ENCODE data around the gene ZNF609. TPM values are rescaled to one million over a fixed set of nuclear protein-coding genes. Genes with fewer than 3 reads are reported as not detected.

Gene ZNF609
- total and polyA plus RNA-seq, 3 donors from 2014 or later = 48.7 to 75.8 (median 60.5) TPM

DNA sequence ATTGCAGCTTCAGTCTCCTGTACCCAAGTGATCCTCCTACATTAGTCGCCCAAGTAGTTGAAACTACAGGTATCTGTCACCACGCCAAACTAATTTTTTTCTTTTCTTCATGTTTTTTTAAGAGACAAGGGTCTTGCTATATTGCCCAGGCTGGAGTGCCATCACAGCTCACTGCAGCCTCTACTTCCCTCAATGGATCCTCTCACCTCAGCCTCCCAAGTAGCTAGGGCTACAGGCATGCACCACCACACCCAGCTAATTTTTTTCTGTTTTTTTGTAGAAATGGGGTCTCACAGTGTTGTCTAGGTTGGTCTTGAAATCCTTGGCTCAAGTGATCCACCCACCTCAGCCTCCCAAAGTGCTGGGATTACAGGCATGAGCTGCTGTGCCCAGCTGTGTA is 89.5 kb downstream of the ZNF609 start:
- intact Hi-C loops (cut with DNase I; ENCODE audit: low total_unique reads) = no loop called here
- WGBS, 2 donors = 98% methylated on average over 2 of the region's 2 CpGs
- H3K9me3 ChIP-seq = no peaks in the 10 kb centered on the region
- H3K4me3 ChIP-seq = no peak overlapping the region
- no peak for TF ChIP-seq POLR2A (IDR thresholded peaks at IDR 0.05)
- TF ChIP-seq, protein P1, sequence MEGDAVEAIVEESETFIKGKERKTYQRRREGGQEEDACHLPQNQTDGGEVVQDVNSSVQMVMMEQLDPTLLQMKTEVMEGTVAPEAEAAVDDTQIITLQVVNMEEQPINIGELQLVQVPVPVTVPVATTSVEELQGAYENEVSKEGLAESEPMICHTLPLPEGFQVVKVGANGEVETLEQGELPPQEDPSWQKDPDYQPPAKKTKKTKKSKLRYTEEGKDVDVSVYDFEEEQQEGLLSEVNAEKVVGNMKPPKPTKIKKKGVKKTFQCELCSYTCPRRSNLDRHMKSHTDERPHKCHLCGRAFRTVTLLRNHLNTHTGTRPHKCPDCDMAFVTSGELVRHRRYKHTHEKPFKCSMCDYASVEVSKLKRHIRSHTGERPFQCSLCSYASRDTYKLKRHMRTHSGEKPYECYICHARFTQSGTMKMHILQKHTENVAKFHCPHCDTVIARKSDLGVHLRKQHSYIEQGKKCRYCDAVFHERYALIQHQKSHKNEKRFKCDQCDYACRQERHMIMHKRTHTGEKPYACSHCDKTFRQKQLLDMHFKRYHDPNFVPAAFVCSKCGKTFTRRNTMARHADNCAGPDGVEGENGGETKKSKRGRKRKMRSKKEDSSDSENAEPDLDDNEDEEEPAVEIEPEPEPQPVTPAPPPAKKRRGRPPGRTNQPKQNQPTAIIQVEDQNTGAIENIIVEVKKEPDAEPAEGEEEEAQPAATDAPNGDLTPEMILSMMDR (IDR thresholded peaks at IDR 0.05) = no peak
- no peak overlapping the region for H3K27ac ChIP-seq
- H3K4me1 ChIP-seq = peaks cover 8% of the 10 kb centered on the region
- no peaks in the 10 kb centered on the region for H3K27me3 ChIP-seq
- H3K36me3 ChIP-seq (ENCODE audit: low read depth, missing control alignments) = no peaks in the 10 kb centered on the region
- DNase-seq = no peak

GRCh38 chr15:64552281-64552948 is 92.0 kb downstream of the ZNF609 start:
- intact Hi-C loops (cut with DNase I; ENCODE audit: low total_unique reads) = no loop called here

DNA sequence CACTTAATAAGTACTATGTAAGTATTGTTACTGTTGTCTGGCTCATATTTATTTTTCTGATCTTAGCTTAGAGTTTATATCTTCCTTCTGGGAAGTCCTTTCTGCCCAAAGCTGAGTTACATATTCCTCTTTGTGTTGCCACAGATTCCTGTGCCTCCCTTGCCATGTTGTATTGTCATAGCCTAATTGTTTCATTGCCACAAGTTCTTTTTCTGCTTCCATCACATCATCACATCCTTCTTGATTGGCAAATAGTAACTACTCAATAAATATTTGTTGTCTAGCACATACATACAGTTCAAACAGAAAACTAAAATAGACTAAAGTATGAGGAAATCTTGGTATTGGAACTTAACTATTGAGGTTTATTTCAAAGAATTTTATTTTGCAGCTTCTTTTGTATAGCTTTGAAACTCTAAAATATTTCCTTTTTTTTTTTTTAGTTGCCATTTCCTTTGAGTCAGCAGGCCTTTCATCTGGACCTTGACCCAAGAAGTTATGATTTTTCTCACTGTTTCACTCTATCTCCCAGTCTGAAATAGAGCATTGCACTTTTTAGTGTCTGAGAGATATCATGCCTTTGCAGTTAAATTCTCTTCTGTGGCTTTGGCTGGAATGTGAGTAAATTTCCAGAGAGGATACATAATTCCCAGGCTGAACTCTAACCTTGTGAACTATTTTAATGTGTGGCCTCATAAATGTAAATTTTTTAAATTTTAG is 98.2 kb downstream of the ZNF609 start:
- no peak for DNase-seq
- Histone ChIP-seq H3K27me3 (no peaks in the 10 kb centered on the region), H3K4me3 (no peak overlapping the region), H3K27ac (no peak overlapping the region), H3K36me3 (ENCODE audit: low read depth, missing control alignments) (no peaks in the 10 kb centered on the region), H3K9me3 (no peaks in the 10 kb centered on the region), H3K4me1 (peaks cover 15% of the 10 kb centered on the region)
- TF ChIP-seq, protein P1 (IDR thresholded peaks at IDR 0.05) = no peak
- no peak for TF ChIP-seq POLR2A (IDR thresholded peaks at IDR 0.05)
- intact Hi-C loops (cut with DNase I; ENCODE audit: low total_unique reads) = no loop called here

More at GRCh38 chr15:64552281-64552948, 92.0 kb downstream of the ZNF609 start:
- peaks cover 8% of the 10 kb centered on the region for H3K4me1 ChIP-seq
- TF ChIP-seq, protein P1 (IDR thresholded peaks at IDR 0.05) = no peak
- no peak for TF ChIP-seq POLR2A (IDR thresholded peaks at IDR 0.05)
- no peaks in the 10 kb centered on the region for H3K9me3 ChIP-seq
- no peak overlapping the region for H3K4me3 ChIP-seq
- H3K36me3 ChIP-seq (ENCODE audit: low read depth, missing control alignments) = no peaks in the 10 kb centered on the region
- no peaks in the 10 kb centered on the region for H3K27me3 ChIP-seq
- no peak overlapping the region for H3K27ac ChIP-seq
- 60 to 63% methylated on average over 8 of the region's 8 CpGs for WGBS, 2 donors
- DNase-seq = no peak

DNA sequence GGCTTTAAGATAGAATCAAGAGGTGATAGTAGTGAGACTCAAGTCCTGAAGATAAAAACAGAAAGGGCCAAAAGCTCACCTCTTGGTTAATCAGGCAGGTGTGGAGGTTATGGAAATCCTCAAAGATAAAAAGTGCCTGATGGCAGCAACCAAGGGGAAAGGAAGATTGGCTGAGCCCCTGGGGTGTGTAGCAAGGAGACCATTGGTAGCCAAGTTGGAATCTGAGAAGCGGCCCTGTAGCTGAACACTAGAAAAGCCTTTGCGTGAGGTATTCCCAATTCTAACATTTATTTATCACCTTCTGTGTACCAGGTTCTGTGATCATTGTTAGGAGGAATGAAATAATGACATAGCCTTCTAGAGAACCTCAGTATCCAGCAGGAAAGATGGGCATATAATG is 98.9 kb downstream of the ZNF609 start:
- H3K4me3 ChIP-seq = no peak overlapping the region
- WGBS, 2 donors = 83 to 90% methylated on average over 2 of the region's 2 CpGs
- intact Hi-C loops (cut with DNase I; ENCODE audit: low total_unique reads) = no loop called here
- no peaks in the 10 kb centered on the region for H3K27me3 ChIP-seq
- no peak overlapping the region for H3K27ac ChIP-seq
- H3K36me3 ChIP-seq (ENCODE audit: low read depth, missing control alignments) = no peaks in the 10 kb centered on the region
- no peak for DNase-seq
- peaks cover 15% of the 10 kb centered on the region for H3K4me1 ChIP-seq
- no peak for TF ChIP-seq POLR2A (IDR thresholded peaks at IDR 0.05)
- TF ChIP-seq, protein P1 (IDR thresholded peaks at IDR 0.05) = no peak
- H3K9me3 ChIP-seq = no peaks in the 10 kb centered on the region
